ENCODE results near the gene TBC1D2. TPM values are rescaled to one million over a fixed set of nuclear protein-coding genes. Genes with fewer than 3 reads are reported as not detected.
A peak's percentile ranks its signal among the peaks of the same experiment; 100 is the strongest.

TBC1D2 gene
- total and polyA plus RNA-seq, 2 of the 4 experiments (the other 2 are of a cell fraction) = 36.9 to 62.7 TPM

DNA sequence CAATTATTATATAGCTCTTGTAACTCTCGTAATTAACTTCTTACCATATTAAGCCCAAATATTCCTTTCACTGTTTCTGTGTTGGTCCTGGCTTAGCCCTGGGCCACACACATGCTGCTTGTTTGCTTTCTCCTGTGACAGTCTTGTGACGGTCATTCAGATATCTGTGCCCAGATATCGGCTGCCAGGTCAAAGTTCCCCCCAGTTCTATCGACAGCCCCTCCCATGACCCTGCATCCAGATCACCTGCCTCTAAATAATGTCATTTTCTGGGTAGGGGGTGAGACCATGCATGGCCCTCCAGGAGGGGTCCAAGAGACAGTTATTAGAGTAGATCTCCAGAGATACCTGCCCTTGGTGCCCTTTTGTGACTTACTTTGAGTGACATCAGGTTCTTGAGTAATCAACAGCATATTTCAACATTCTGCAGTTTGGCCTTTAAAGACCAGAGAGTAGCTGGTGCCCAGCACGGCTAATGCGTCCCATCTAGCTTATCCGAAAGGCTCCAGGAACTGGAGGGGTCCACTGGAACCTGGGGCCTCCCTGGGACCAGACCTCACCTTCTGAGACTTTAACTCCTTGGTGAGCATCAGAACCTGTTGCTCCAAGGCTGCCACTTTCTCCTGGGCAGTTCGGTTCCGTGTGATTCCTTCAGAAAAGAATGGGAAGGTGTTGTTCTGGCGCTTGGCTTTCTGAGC lies 26.9 kb downstream of the TBC1D2 start:
- H2AK9ac ChIP-seq (replicated peaks; ENCODE audit: low read depth, low read length, poor library complexity) = no peak overlapping the region
- ChIA-PET CTCF (interaction anchor here (0.6 to 0.7 kb wide), 2 partner anchors 350 to 798 kb away, joined by 3 to 4 read pairs; no protein-coding TSS in a partner anchor), POLR2A (ENCODE audit: unreplicated experiment) (no interaction called here)
- peak overlapping the region; percentile 32; the same call in 2 of the 3 replicates for H2BK15ac ChIP-seq (ENCODE audit: low read depth, low read length)
- H3K27ac ChIP-seq (ENCODE audit: insufficient read depth, low read length) = no peak overlapping the region
- H3K4me1 ChIP-seq (ENCODE audit: control insufficient read depth, insufficient read depth, low read length) = peaks cover 39% of the 10 kb centered on the region
- H4K20me1 ChIP-seq (ENCODE audit: insufficient read depth, low read length) = no peaks in the 10 kb centered on the region
- no peak overlapping the region for H4K5ac ChIP-seq (ENCODE audit: low read depth, low read length)
- H4K91ac ChIP-seq (ENCODE audit: insufficient read depth, low read depth, low read length) = peak overlapping the region; percentile 66
- peak overlapping the region; percentile 53 for H2BK120ac ChIP-seq (ENCODE audit: low read depth, low read length)
- H3K9ac ChIP-seq (ENCODE audit: low read depth, low read length) = no peak overlapping the region
- intact Hi-C loops (cut with micrococcal nuclease) (no loop called here), dilution Hi-C loops (cut with HindIII; ENCODE audit: low sequenced_read_pairs, unreplicated experiment) (no loop called here), in situ Hi-C loops (cut with MboI; ENCODE audit: low sequenced_read_pairs) (no loop called here)
- H3K9me1 ChIP-seq (ENCODE audit: insufficient read depth, low read length) = peaks cover 32% of the 10 kb centered on the region
- no CpG with 5 or more reads among the region's 10 CpGs for WGBS, 2 experiments (ENCODE audit: extremely low coverage in 2 of 2, insufficient read length in 1 of 2)
- BruUV-seq (replicated peaks) = no TSS peak
- no peak overlapping the region; the same call in 1 of the 2 replicates for H2BK20ac ChIP-seq (ENCODE audit: low read depth, low read length)
- peaks cover 24 to 64% of the 10 kb centered on the region in 2 experiments for H3K79me1 ChIP-seq (ENCODE audit: low read depth in 1 of 2, low read length in 2 of 2)
- peak overlapping the region; percentile 12 for H2BK5ac ChIP-seq (ENCODE audit: low read depth, low read length, poor library complexity, severe bottlenecking)
- DNase-seq (no peak), ATAC-seq (ENCODE audit: low read depth) (no peak)
- no peaks in the 10 kb centered on the region for H3K27me3 ChIP-seq (ENCODE audit: control insufficient read depth, insufficient read depth, low read length)
- peak overlapping the region; percentile 68; the same call in 1 of the 2 replicates for H2AK5ac ChIP-seq (ENCODE audit: low read depth, low read length)
- H3K14ac ChIP-seq (replicated peaks; ENCODE audit: low read depth, low read length) = no peak overlapping the region
- H2AFZ ChIP-seq (replicated peaks; ENCODE audit: low read length, poor library complexity) = no peak overlapping the region
- H3K4me3 ChIP-seq (ENCODE audit: insufficient read depth, low read depth, low read length) = no peak overlapping the region
- TF ChIP-seq RFX5 (IDR thresholded peaks at IDR 0.05; ENCODE audit: low read depth, low read length) = no peak
- TF ChIP-seq, protein P1, sequence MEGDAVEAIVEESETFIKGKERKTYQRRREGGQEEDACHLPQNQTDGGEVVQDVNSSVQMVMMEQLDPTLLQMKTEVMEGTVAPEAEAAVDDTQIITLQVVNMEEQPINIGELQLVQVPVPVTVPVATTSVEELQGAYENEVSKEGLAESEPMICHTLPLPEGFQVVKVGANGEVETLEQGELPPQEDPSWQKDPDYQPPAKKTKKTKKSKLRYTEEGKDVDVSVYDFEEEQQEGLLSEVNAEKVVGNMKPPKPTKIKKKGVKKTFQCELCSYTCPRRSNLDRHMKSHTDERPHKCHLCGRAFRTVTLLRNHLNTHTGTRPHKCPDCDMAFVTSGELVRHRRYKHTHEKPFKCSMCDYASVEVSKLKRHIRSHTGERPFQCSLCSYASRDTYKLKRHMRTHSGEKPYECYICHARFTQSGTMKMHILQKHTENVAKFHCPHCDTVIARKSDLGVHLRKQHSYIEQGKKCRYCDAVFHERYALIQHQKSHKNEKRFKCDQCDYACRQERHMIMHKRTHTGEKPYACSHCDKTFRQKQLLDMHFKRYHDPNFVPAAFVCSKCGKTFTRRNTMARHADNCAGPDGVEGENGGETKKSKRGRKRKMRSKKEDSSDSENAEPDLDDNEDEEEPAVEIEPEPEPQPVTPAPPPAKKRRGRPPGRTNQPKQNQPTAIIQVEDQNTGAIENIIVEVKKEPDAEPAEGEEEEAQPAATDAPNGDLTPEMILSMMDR (conservative IDR thresholded peaks at IDR 0.05; ENCODE audit: low read depth, low read length) = no peak
- no peak for TF ChIP-seq POLR2A (IDR thresholded peaks at IDR 0.05; ENCODE audit: low read depth, low read length)
- no peak for TF ChIP-seq BHLHE40 (IDR thresholded peaks at IDR 0.05; ENCODE audit: low read depth, low read length)
- TF ChIP-seq SMC3 (IDR thresholded peaks at IDR 0.05; ENCODE audit: low read depth, low read length) = no peak
- TF ChIP-seq NFE2L2 (IDR thresholded peaks at IDR 0.05; ENCODE audit: low read depth, low read length) = no peak
- TF ChIP-seq CEBPB (IDR thresholded peaks at IDR 0.05; ENCODE audit: low read depth, low read length) = no peak
- no peak for TF ChIP-seq RCOR1 (IDR thresholded peaks at IDR 0.05; ENCODE audit: insufficient replicate concordance, low read length)
- TF ChIP-seq MAFK (IDR thresholded peaks at IDR 0.05; ENCODE audit: low read depth, low read length) = no peak
- TF ChIP-seq MAZ (IDR thresholded peaks at IDR 0.05; ENCODE audit: borderline replicate concordance, low read depth, low read length) = no peak
- TF ChIP-seq FOS (IDR thresholded peaks at IDR 0.05; ENCODE audit: low read depth, low read length) = no peak
- no peak for TF ChIP-seq CHD1 (IDR thresholded peaks at IDR 0.05; ENCODE audit: low read depth, low read length)
- no peaks in the 10 kb centered on the region for H3K9me3 ChIP-seq (ENCODE audit: control insufficient read depth, insufficient read depth, low read length)
- peak overlapping the region; percentile 55; the same call in 1 of the 2 replicates for H3K4ac ChIP-seq (ENCODE audit: low read depth, low read length)
- no peak overlapping the region for H3K23ac ChIP-seq (ENCODE audit: low read depth, low read length)
- 0 out of 4 replicates have a peak overlapping the region, but pooled peaks of 1 of the 2 experiments have one; percentile 27 for H4K8ac ChIP-seq (ENCODE audit: low read depth in 2 of 2, low read length in 2 of 2)
- H3K56ac ChIP-seq (ENCODE audit: extremely low read depth, insufficient read depth, low read length) = no peak overlapping the region
- no peak overlapping the region for H3K4me2 ChIP-seq (ENCODE audit: low read depth, low read length)
- peaks cover 18% of the 10 kb centered on the region for H3K36me3 ChIP-seq (ENCODE audit: control insufficient read depth, insufficient read depth, low read length)
- no peak overlapping the region for H3K18ac ChIP-seq (ENCODE audit: low read depth, low read length)

All from IMR-90 (cell line).